Esophagus muscularis mucosa (tissue), 4 donors: Measurements from ENCODE around the gene CACNA2D2.

Experiments used
- CTCF ChIP-seq, 3 experiments: fragments of 200-600 bp in 2 of 3; fragments of 450-650 bp in 1 of 3; sonication (generic) in 2 of 3; IDR thresholded peaks; one replicate each; pipeline ENCODE4 v1.5.1; 2017 to 2019; ENCODE audit warnings: antibody characterized with exemption in 3 of 3, mild to moderate bottlenecking in 2 of 3, moderate library complexity in 1 of 3
- EP300 ChIP-seq: sonication (generic); formaldehyde crosslinking; IDR thresholded peaks from one replicate; pipeline ENCODE4 v1.6.1; 2017; ENCODE audit warnings: antibody characterized with exemption
- POLR2A ChIP-seq: fragments of 450-650 bp; IDR thresholded peaks from one replicate; pipeline ENCODE4 v1.6.1; 2017; ENCODE audit warnings: antibody characterized with exemption, moderate library complexity, mild to moderate bottlenecking, low read depth
- POLR2AphosphoS5 ChIP-seq, 2 donors: sonication (generic); formaldehyde crosslinking; IDR thresholded peaks; one replicate each; pipeline ENCODE4 v1.6.1; 2017; ENCODE audit warnings: antibody characterized with exemption in 2 of 2

DNA sequence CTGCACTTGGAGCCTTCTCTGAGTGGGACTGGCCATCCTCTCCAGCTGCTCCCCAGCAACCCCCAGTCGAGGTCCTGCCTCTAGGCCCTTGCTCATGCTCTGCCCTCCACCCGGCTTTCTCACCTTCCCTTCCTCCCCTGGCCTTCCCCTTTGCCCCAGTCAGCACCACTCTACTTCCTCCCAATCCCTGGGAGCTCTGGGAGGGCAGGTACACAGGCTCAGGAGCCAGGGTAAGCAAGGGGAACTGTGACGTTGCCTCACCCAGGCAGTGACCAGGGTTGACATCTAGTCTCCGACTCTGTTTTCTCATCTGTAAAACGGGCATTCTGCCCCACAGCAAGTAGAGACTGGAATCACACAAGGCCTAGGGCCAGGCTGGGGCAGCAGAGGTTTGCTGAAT, 77.5 kb downstream of the CACNA2D2 start:
- TF ChIP-seq POLR2AphosphoS5 (IDR thresholded peaks at IDR 0.05) (no peak), CTCF (IDR thresholded peaks at IDR 0.05) (no peak), POLR2A (no peak), EP300 (no peak)
